Activated naive CD4-positive, alpha-beta T cell treated with Interleukin-2 at 50 U/mL for 16 hours (primary cell): ENCODE data around the gene ABCC9.

Experiments used
- DNase-seq: peaks from one replicate; pipeline ENCODE4 v3.0.0-alpha.2; 2020

ABCC9 gene

DNA sequence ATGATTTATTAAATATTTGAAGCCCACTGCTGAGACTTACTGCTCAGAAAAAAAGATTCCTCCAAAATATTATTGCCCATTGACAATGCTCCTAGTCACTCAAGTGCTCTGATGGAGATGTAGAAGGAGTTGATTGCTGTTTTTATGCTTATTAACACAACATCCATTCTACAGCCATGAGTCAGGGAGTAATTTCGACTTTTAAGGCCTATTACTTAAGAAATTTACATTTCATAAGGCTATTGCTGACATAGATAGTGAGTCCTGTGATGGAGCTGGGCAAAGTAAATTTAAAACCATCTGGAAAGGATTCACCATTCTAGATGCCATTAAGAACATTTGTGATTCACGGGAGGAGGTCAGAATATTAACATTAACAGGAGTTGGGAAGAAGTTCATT, 171.9 kb downstream of the ABCC9 start:
- no peak for DNase-seq

DNA sequence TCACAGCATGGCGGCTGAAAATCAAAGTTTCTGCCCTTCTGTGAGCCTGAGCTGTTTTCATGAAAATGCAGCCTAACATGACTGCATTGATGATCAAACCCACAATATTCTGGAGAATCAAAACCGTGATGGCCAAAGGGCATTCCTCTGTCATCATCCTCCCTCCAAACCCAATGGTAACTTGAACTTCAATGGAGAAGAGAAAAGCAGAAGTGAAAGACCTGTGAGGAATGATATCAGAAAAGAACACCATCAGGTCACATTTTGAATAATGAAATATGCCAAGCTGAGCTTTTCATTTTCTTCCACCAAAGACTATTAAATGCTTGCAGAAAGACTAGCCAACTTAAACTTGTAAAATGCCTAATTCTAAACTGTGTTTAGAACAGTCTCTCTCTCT, 174.8 kb downstream of the ABCC9 start:
- DNase-seq = no peak

DNA sequence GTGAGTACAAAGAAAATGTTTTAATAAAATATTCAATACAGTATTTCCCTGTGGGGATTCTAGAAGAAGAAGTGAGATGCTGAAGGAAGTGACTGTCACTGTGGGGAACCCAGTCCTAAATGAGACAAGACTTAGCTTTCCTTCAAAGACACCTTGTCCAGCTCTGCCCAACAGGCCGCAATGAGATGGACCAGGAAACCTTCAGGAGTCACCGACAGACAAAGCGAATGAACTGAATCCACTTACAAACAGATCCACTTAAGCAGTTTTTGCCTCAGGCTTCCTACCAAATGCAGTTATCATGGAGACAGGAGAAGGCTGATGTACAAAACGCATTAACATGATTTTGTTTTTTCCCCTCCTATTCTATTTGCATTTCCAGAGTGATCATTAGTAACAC, 176.3 kb downstream of the ABCC9 start:
- no peak for DNase-seq

DNA sequence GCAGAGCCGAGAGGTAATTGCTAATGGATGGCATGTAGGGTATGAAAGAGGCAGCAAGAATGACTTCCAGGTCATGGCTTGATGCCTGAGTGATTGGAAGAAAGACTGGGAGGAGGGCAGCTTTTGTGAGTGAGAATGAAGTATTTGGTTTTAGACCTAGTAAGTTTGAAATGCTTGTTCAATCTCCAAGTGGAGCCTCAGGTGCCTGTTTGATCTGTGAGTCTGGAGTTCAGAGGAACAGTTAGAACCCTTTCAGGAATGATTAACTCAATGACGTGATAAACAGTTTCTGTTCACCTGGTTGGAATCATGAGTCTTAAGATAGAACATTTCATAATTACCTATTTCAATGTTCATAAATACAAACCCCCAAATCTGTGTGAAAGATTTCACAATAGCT, 177.2 kb downstream of the ABCC9 start:
- DNase-seq = no peak

DNA sequence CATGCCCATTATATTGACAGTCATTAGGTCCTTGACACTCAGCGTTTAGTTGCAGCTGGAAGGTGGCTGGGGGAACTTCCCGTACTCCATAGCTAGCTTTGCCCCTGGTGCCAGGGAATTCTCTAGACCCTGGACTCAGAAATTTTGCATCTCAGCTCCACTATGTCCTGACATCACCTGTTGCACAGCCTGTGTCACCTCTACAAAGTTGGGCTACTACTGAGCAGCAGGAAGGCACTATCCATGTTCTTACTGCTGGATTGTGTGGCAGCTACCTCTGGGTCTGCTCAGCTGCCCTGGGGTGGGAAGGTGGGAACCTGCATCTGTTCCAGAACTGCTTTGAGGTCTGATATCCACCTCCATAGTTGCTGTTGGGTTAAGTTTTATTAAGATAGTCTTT, 177.7 kb downstream of the ABCC9 start:
- no peak for DNase-seq

DNA sequence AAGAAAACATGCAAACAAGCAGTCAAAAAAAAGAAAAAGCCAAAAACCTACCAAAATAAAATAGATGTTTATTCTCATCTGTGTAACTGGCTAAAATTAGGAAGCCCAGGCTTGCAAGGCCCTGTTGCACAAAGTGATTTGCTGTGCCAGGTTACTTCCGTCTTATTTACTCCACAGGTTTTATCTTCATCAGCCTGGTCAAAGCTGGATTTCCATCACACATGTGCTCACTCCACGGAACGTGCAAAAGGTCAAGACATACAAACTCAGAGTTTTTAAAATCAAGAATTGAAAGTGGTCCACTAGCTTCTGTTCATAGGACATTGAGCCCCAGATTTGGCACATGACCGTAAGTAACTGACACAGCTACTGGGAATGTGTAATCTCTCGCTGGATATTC, 181.5 kb downstream of the ABCC9 start:
- no peak for DNase-seq

DNA sequence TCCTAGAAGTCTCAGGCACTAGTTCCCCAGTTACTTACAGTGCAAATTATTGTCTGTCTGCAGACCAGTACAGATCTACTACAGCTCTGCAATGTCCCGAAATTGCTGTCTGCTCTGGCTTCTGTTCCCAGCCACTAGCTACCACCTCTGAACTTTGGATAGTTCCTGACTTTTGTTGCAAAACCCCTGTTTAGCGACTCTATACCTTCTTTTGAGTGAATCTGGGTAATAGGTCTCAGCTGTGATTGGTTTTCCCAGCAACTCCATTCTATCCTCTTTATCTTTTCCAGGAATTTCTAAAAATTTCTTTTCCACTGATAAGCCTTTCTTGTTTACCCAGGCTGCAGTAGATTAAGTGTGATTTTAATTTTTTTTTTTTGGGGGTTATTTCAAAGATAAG, 183.5 kb downstream of the ABCC9 start:
- DNase-seq = no peak

DNA sequence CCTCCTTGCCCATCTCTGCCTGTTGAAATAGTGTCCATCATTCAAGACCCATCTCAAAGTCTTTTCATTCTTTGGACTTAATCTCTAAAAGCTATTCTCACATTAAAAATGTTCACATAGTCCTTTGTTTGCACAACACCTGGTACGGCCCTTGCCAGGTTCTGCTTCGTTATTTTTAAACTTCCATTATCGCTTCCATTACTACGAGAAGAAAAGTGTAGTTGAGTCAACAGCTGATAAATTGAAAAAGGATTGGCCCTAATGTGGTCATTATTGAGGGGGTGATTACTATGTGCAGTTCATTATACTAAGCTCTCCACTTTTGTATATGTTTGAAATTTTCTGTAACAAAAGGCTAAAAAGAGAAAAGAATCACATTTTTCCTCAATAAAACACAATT, 184.5 kb downstream of the ABCC9 start:
- DNase-seq = no peak

DNA sequence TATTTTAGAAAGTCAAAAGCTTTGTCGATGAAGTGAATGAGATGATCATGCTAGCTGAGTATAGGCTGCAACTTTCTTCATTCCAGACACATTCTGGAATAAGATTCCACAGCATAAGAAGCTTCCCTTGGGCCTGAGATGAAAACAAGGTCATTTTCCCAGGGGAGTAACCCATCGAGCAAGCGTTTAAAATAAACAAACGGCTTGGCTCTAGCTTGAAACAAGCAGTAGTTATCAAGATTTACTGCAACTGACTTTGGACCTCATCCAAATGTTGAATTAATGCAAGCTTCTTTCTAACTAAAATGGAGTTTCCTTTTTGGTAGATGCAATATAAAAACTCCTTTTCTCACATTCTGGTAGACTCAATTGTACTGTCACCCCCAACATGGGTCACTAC, 189.7 kb downstream of the ABCC9 start:
- no peak for DNase-seq
